GM23338 (cell line): ENCODE results near the gene LGALS12. TPM values are rescaled to one million over a fixed set of nuclear protein-coding genes. Genes with fewer than 3 reads are reported as not detected.

ENCODE experiments used
- ATAC-seq: fragments of 200-7000 bp; cut with Tn5 transposase; 3 replicates; pipeline ENCODE4 v1.9.1; 2020
- DNase-seq: peaks from one replicate; pipeline ENCODE4 v3.0.0-alpha.2; 2015; ENCODE audit warnings: low spot score
- H2AFZ ChIP-seq: fragments of 200-600 bp; sonication (generic); 2 replicates; pipeline ENCODE4 v1.8.0; 2016; ENCODE audit warnings: antibody characterized with exemption, mild to moderate bottlenecking, moderate library complexity
- H3F3A ChIP-seq: fragments of 200-600 bp; sonication (generic); replicated peaks from 2 replicates; pipeline ENCODE4 v1.8.0; 2017; ENCODE audit warnings: antibody characterized with exemption, mixed run types, low read depth
- H3K27ac ChIP-seq: fragments of 200-600 bp; sonication (generic); 2 replicates; pipeline ENCODE4 v1.6.1; 2016; ENCODE audit warnings: low read depth
- H3K27me3 ChIP-seq: fragments of 200-600 bp; sonication (generic); 2 replicates; pipeline ENCODE4 v1.8.0; 2016; ENCODE audit warnings: mild to moderate bottlenecking, mixed run types, moderate library complexity; ENCODE audit not compliant: insufficient read depth
- H3K36me3 ChIP-seq: fragments of 200-600 bp; sonication (generic); 2 replicates; pipeline ENCODE4 v1.8.0; 2016; ENCODE audit warnings: mild to moderate bottlenecking; ENCODE audit not compliant: insufficient read depth
- H3K4me1 ChIP-seq: fragments of 200-600 bp; sonication (generic); 2 replicates; pipeline ENCODE4 v1.8.0; 2016; ENCODE audit warnings: mild to moderate bottlenecking, moderate library complexity; ENCODE audit not compliant: insufficient read depth
- H3K4me2 ChIP-seq: fragments of 200-600 bp; sonication (generic); 2 replicates; pipeline ENCODE4 v1.7.1; 2017; ENCODE audit warnings: mixed run types
- H3K4me3 ChIP-seq: fragments of 200-600 bp; sonication (generic); 2 replicates; pipeline ENCODE4 v1.6.1; 2016; ENCODE audit warnings: mixed run types
- H3K79me2 ChIP-seq: fragments of 200-600 bp; sonication (generic); replicated peaks from 2 replicates; pipeline ENCODE4 v1.8.0; 2017; ENCODE audit warnings: mild to moderate bottlenecking; ENCODE audit not compliant: insufficient read depth
- H3K9me2 ChIP-seq: fragments of 200-600 bp; sonication (generic); 2 replicates; pipeline ENCODE4 v1.8.0; 2017; ENCODE audit not compliant: insufficient read depth
- H4K20me1 ChIP-seq: fragments of 200-600 bp; sonication (generic); replicated peaks from 2 replicates; pipeline ENCODE4 v1.8.0; 2017; ENCODE audit warnings: mild to moderate bottlenecking; ENCODE audit not compliant: insufficient read depth
- H3K27ac Mint-ChIP-seq: 2 replicates; pipeline ENCODE4 v1.8.0; 2020; ENCODE audit warnings: inconsistent platforms, mild to moderate bottlenecking, moderate library complexity, mixed read lengths
- H3K27me3 Mint-ChIP-seq: 3 replicates; pipeline ENCODE4 v1.8.0; 2022; ENCODE audit warnings: low read depth, mild to moderate bottlenecking, moderate library complexity, mixed read lengths, inconsistent platforms; ENCODE audit not compliant: insufficient read depth, poor library complexity
- H3K36me3 Mint-ChIP-seq: 3 replicates; pipeline ENCODE4 v1.8.0; 2021; ENCODE audit warnings: low read depth, mild to moderate bottlenecking, inconsistent platforms, moderate library complexity, mixed read lengths
- H3K4me1 Mint-ChIP-seq: 3 replicates; pipeline ENCODE4 v1.8.0; 2020; ENCODE audit warnings: mild to moderate bottlenecking, inconsistent platforms, mixed read lengths
- H3K4me3 Mint-ChIP-seq: 3 replicates; pipeline ENCODE4 v1.8.0; 2021; ENCODE audit warnings: moderate library complexity, mild to moderate bottlenecking, inconsistent platforms, mixed read lengths
- H3K9me3 Mint-ChIP-seq: 3 replicates; pipeline ENCODE4 v1.8.0; 2020; ENCODE audit warnings: moderate library complexity, mild to moderate bottlenecking, inconsistent platforms, mixed read lengths
- CREB1 ChIP-seq: fragments of 250-450 bp; sonication (Bioruptor Pico); IDR thresholded peaks from 2 replicates; pipeline ENCODE4 v1.5.0; 2020; ENCODE audit warnings: low read depth, mild to moderate bottlenecking, moderate library complexity
- EZH2 ChIP-seq: fragments of 200-600 bp; sonication (generic); IDR thresholded peaks from one replicate; pipeline ENCODE4 v1.8.0; 2017; ENCODE audit warnings: antibody characterized with exemption, mild to moderate bottlenecking, low read depth; ENCODE audit not compliant: unreplicated experiment
- EZH2phosphoT487 ChIP-seq: fragments of 200-600 bp; sonication (generic); IDR thresholded peaks from one replicate; pipeline ENCODE4 v1.8.1; 2018; ENCODE audit warnings: antibody characterized with exemption; ENCODE audit not compliant: unreplicated experiment
- JUNB ChIP-seq: IDR thresholded peaks from one replicate; pipeline ENCODE4 v1.6.1; 2016; ENCODE audit warnings: antibody characterized with exemption; ENCODE audit not compliant: unreplicated experiment
- NANOG ChIP-seq: IDR thresholded peaks from 2 replicates; pipeline ENCODE4 v1.6.1; 2016; ENCODE audit warnings: antibody characterized with exemption, borderline replicate concordance
- POLR2AphosphoS5 ChIP-seq: IDR thresholded peaks from 2 replicates; pipeline ENCODE4 v1.6.1; 2016; ENCODE audit warnings: antibody characterized with exemption, low read depth
- REST ChIP-seq: IDR thresholded peaks from one replicate; pipeline ENCODE4 v1.6.1; 2018; ENCODE audit warnings: antibody characterized with exemption; ENCODE audit not compliant: unreplicated experiment
- ZNF462 ChIP-seq: fragments of 250-450 bp; sonication (Bioruptor Pico); IDR thresholded peaks from 2 replicates; pipeline ENCODE4 v1.5.0; 2020; ENCODE audit warnings: mild to moderate bottlenecking, moderate library complexity
- polyA plus RNA-seq: library from polyadenylated mRNA; unstranded; fragments of >200 nt; fragmentation: Nextera tagmentation; extraction: Ambion mirVana; gene quantifications from 2 replicates; pipeline ENCODE4 v1.2.1, GENCODE V29; 2016
- total RNA-seq: library from RNA; depleted of rRNA; stranded (reverse); fragments of >200 nt; shearing (Covaris generic); gene quantifications from 2 replicates; pipeline ENCODE4 v1.2.3, GENCODE V29; 2014
- TF ChIP-seq, protein P1 (sequence below): IDR thresholded peaks from 2 replicates; pipeline ENCODE4 v1.6.1; 2016; ENCODE audit warnings: antibody characterized with exemption

Gene LGALS12
- total and polyA plus RNA-seq, 2 experiments from 2014 or later, result 0.94 to 1.2 TPM

- no peaks in the 10 kb centered on the region for H3K36me3 ChIP-seq
- TF ChIP-seq, protein P1, sequence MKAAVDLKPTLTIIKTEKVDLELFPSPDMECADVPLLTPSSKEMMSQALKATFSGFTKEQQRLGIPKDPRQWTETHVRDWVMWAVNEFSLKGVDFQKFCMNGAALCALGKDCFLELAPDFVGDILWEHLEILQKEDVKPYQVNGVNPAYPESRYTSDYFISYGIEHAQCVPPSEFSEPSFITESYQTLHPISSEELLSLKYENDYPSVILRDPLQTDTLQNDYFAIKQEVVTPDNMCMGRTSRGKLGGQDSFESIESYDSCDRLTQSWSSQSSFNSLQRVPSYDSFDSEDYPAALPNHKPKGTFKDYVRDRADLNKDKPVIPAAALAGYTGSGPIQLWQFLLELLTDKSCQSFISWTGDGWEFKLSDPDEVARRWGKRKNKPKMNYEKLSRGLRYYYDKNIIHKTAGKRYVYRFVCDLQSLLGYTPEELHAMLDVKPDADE, result no peak
- TF ChIP-seq POLR2AphosphoS5, result no peak
- no peak for TF ChIP-seq JUNB
- TF ChIP-seq CREB1, result no peak
- no peak for TF ChIP-seq EZH2phosphoT487
- H3K27ac ChIP-seq, result 0 out of 2 replicates have a peak overlapping the region, but pooled peaks have one; percentile 1
- Mint-ChIP-seq H3K36me3 (peaks cover 13% of the 10 kb centered on the region), H3K27ac (no peak overlapping the region), H3K4me3 (peak overlapping the region; percentile 89), H3K27me3 (peaks cover 24% of the 10 kb centered on the region), H3K4me1 (peaks cover 17% of the 10 kb centered on the region), H3K9me3 (peaks cover 14% of the 10 kb centered on the region; the same call in 2 of the 3 replicates)
- ATAC-seq (no peak), DNase-seq (peak; percentile 25)
- H3K4me1 ChIP-seq, result peaks cover 35% of the 10 kb centered on the region
- H3K4me2 ChIP-seq, result peak overlapping the region; percentile 86
- peaks cover 7% of the 10 kb centered on the region; the same call in 1 of the 2 replicates for H3K27me3 ChIP-seq
- H3F3A ChIP-seq, result peaks cover 13% of the 10 kb centered on the region; the same call in 1 of the 2 replicates
- H2AFZ ChIP-seq, result 0 out of 2 replicates have a peak overlapping the region, but pooled peaks have one; percentile 89
- no peaks in the 10 kb centered on the region for H3K9me2 ChIP-seq
- H3K79me2 ChIP-seq, result no peaks in the 10 kb centered on the region
- H3K4me3 ChIP-seq, result peak overlapping the region; percentile 75
- H4K20me1 ChIP-seq, result no peaks in the 10 kb centered on the region
Measured at GRCh38 chr11:63491636-63492372, 14.1 kb upstream of the LGALS12 start.

DNA sequence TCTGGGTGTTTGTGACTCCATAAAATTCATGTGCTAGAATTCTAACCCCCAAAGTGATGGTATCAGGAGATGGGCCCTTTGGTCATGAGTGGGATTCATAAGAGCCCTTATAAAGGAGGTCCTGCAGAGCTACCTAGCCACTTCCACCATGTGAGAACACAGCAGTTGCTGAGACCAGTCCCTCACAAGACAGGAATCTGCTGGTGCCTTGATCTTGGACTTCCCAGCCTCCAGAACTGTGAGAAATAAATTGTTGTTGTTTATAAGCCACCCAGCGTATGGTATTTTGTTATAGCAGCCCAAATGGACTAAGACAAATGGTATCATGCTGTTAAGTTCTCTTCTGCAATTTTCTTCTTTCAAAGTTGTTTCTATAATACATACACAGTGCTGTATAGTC lies 13.4 kb upstream of the LGALS12 start:
- Mint-ChIP-seq H3K27ac (no peak overlapping the region), H3K27me3 (peaks cover 24% of the 10 kb centered on the region), H3K4me3 (no peak overlapping the region; the same call in 2 of the 3 replicates), H3K4me1 (peaks cover 17% of the 10 kb centered on the region), H3K36me3 (peaks cover 13% of the 10 kb centered on the region), H3K9me3 (peaks cover 14% of the 10 kb centered on the region; the same call in 2 of the 3 replicates)
- peak overlapping the region; percentile 86; the same call in 1 of the 2 replicates for H3K4me2 ChIP-seq
- H2AFZ ChIP-seq, result no peak overlapping the region
- H3K4me1 ChIP-seq, result peaks cover 35% of the 10 kb centered on the region
- ATAC-seq (no peak), DNase-seq (no peak)
- H3K79me2 ChIP-seq, result no peaks in the 10 kb centered on the region
- H3K27ac ChIP-seq, result no peak overlapping the region
- peaks cover 7% of the 10 kb centered on the region; the same call in 1 of the 2 replicates for H3K27me3 ChIP-seq
- H3K36me3 ChIP-seq, result no peaks in the 10 kb centered on the region
- 0 out of 2 replicates have a peak overlapping the region, but pooled peaks have one; percentile 75 for H3K4me3 ChIP-seq
- H3F3A ChIP-seq, result peaks cover 13% of the 10 kb centered on the region; the same call in 1 of the 2 replicates
- H4K20me1 ChIP-seq, result no peaks in the 10 kb centered on the region
- no peaks in the 10 kb centered on the region for H3K9me2 ChIP-seq
- no peak for TF ChIP-seq ZNF462 (CRISPR knock-in tag)
- no peak for TF ChIP-seq EZH2
- no peak for TF ChIP-seq JUNB
- TF ChIP-seq NANOG, result no peak
- TF ChIP-seq POLR2AphosphoS5, result no peak
- no peak for TF ChIP-seq EZH2phosphoT487
- no peak for TF ChIP-seq REST
- TF ChIP-seq CREB1, result no peak
